Esophagus squamous epithelium (tissue), 5 donors: ENCODE results near the gene RALY. TPM values are rescaled to one million over a fixed set of nuclear protein-coding genes. Genes with fewer than 3 reads are reported as not detected.
"Not testable (repeated sequence)": the region's sequence is repeated elsewhere in the genome, so short reads cannot be mapped to it uniquely, and the experiment has no call there.

Source experiments
- DNase-seq: peaks from one replicate; lab custom pipeline; 2025; lab: John Stamatoyannopoulos, UW
- H3K27ac ChIP-seq, 4 donors: fragments of 200-600 bp; sonication (generic); one replicate each; pipeline ENCODE4 v1.5.1; 2016 to 2019; ENCODE audit warnings: mild to moderate bottlenecking in 1 of 4
- H3K27me3 ChIP-seq, 4 donors: fragments of 200-600 bp; sonication (generic); 1 replicate in 3 of 4; 2 replicates in 1 of 4; pipeline versions ENCODE4 v1.5.1 to v1.6.0; 2017 to 2021; ENCODE audit warnings: antibody characterized with exemption in 1 of 4
- H3K36me3 ChIP-seq, 3 donors: fragments of 200-600 bp; sonication (generic); one replicate each; pipeline ENCODE4 v1.5.1; 2016 to 2019
- H3K4me1 ChIP-seq, 3 donors: fragments of 200-600 bp; sonication (generic); one replicate each; pipeline ENCODE4 v1.5.1; 2017 to 2019
- H3K4me3 ChIP-seq, 4 donors: fragments of 200-600 bp; sonication (generic); 1 replicate in 3 of 4; 2 replicates in 1 of 4; pipeline ENCODE4 v1.5.1; 2016 to 2019; ENCODE audit warnings: mild to moderate bottlenecking in 2 of 4, moderate library complexity in 1 of 4
- H3K9me3 ChIP-seq, 3 donors: fragments of 200-600 bp; sonication (generic); one replicate each; pipeline ENCODE4 v1.5.1; 2016 to 2019
- CTCF ChIP-seq, 6 experiments: fragments of 450-650 bp in 4 of 6; fragments of 200-600 bp in 2 of 6; sonication (generic) in 2 of 6; IDR thresholded peaks; one replicate each; pipeline ENCODE4 v1.5.1; 2016 to 2019; ENCODE audit warnings: antibody characterized with exemption in 6 of 6, mild to moderate bottlenecking in 4 of 6, moderate library complexity in 4 of 6
- POLR2A ChIP-seq, 4 donors: fragments of 450-650 bp; IDR thresholded peaks; one replicate each; pipeline ENCODE4 v1.6.1; 2017; ENCODE audit warnings: antibody characterized with exemption in 4 of 4, mild to moderate bottlenecking in 4 of 4, moderate library complexity in 3 of 4
- WGBS, 2 donors: methylation state at CpG; one replicate each; pipeline ENCODE4 v1.1.5; 2018; 5-methylcytosine and 5-hydroxymethylcytosine counted together
- intact Hi-C: fragments of 100-400 bp; cut with DNase I; formaldehyde crosslinking; loops from one replicate; pipeline ENCODE4 v1.15.0; 2022
- small RNA-seq, 4 donors: library from RNA; depleted of rRNA; stranded (forward); fragments of <200 nt; gene quantifications; one replicate each; pipeline ENCODE3, GENCODE V24; 2016
- total RNA-seq, 4 donors: library from RNA; depleted of rRNA; stranded (reverse); fragments of >200 nt; gene quantifications; one replicate each; pipeline ENCODE4 v1.1.0, GENCODE V29; 2016
- donor health status: DM: yes; HTN: yes; CAD: no.

The RALY gene
- total RNA-seq, 4 donors from 2014 or later = 70.3 to 100 (median 88.2) TPM

- WGBS, 2 donors = 72 to 81% methylated on average over 4 of the region's 4 CpGs
- no peaks in the 10 kb centered on the region for H3K27me3 ChIP-seq
- TF ChIP-seq CTCF (IDR thresholded peaks at IDR 0.05) (no peak), POLR2A (IDR thresholded peaks at IDR 0.05) (no peak)
- intact Hi-C loops = no loop called here
- no peaks in the 10 kb centered on the region for H3K36me3 ChIP-seq
- no peak overlapping the region for H3K27ac ChIP-seq
- no peak for DNase-seq
- peaks cover 0 to 7% (median 5%) of the 10 kb centered on the region in 3 donors for H3K4me1 ChIP-seq
- H3K4me3 ChIP-seq = no peak overlapping the region
- H3K9me3 ChIP-seq = no peaks in the 10 kb centered on the region
Observed at GRCh38 chr20:34131491-34131890, 137.8 kb downstream of the RALY start.

GRCh38 chr20:34132491-34132890 lies 138.8 kb downstream of the RALY start:
- H3K36me3 ChIP-seq, H3K9me3 ChIP-seq, H3K27ac ChIP-seq, H3K4me3 ChIP-seq, H3K4me1 ChIP-seq, H3K27me3 ChIP-seq, intact Hi-C loops, DNase-seq: not testable (repeated sequence)
- WGBS, 2 donors = no CpG with 5 or more reads among the region's 26 CpGs

- H3K27me3 ChIP-seq, intact Hi-C loops, H3K36me3 ChIP-seq, H3K27ac ChIP-seq, DNase-seq, H3K4me1 ChIP-seq, H3K4me3 ChIP-seq, H3K9me3 ChIP-seq: not testable (repeated sequence)
- WGBS, 2 donors = 92% methylated on average over 2 of the region's 21 CpGs; no CpG with 5 or more reads in 1 of the 2 donors
Observed at GRCh38 chr20:34132943-34133342, 139.2 kb downstream of the RALY start.

GRCh38 chr20:34133365-34133860 lies 139.7 kb downstream of the RALY start:
- WGBS, 2 donors = 71% methylated on average over 1 of the region's 4 CpGs; no CpG with 5 or more reads in 1 of the 2 donors
- DNase-seq, H3K4me1 ChIP-seq, H3K27ac ChIP-seq, H3K27me3 ChIP-seq, H3K36me3 ChIP-seq, H3K9me3 ChIP-seq, H3K4me3 ChIP-seq, intact Hi-C loops: not testable (repeated sequence)

Small RNAs within 50 kb of the gene (small RNA-seq; reads per million reads assigned to genes)
- 0 reads per million in 4 donors for gene MIR4755

Other genes starting within 250 kb of the RALY start
- gene CHMP4B, start 182.6 kb upstream of the RALY start, total RNA-seq = 100 to 1,000 TPM in 2 of 4 donors, 10 to 100 TPM in 2; 77.2 to 147 (median 107) TPM
- 10 to 100 TPM; 39.0 to 79.3 (median 64.4) TPM for gene EIF2S2, start 118.3 kb downstream of the RALY start, total RNA-seq
- not detected for gene ASIP, start 247.5 kb downstream of the RALY start, total RNA-seq